Neural progenitor cell (in vitro differentiated cells): ENCODE data around the gene TRIM31.

Experiments
- CTCF ChIP-seq: fragments of 200-600 bp; sonication (generic); IDR thresholded peaks from 2 replicates; pipeline ENCODE4 v1.5.1; 2017; ENCODE audit warnings: antibody characterized with exemption, mild to moderate bottlenecking
- EZH2phosphoT487 ChIP-seq: fragments of 200-600 bp; sonication (generic); IDR thresholded peaks from 2 replicates; pipeline ENCODE4 v1.6.1; 2017; ENCODE audit warnings: antibody characterized with exemption

GRCh38 chr6:30055513-30055912 lies 57.4 kb downstream of the TRIM31 start:
- TF ChIP-seq EZH2phosphoT487 (no peak), CTCF (no peak)
